ENCODE measurements around the gene SPTBN2.

The SPTBN2 gene

GRCh38 chr11:66701432-66702240 is 27.4 kb downstream of the SPTBN2 start:
- no peak for DNase-seq (ENCODE audit: low spot score)

- no peak for DNase-seq (ENCODE audit: low spot score)
Measured at GRCh38 chr11:66700742-66701141, 28.3 kb downstream of the SPTBN2 start.

- DNase-seq (ENCODE audit: low spot score): no peak
Measured at GRCh38 chr11:66700337-66700736, 28.7 kb downstream of the SPTBN2 start.

DNA sequence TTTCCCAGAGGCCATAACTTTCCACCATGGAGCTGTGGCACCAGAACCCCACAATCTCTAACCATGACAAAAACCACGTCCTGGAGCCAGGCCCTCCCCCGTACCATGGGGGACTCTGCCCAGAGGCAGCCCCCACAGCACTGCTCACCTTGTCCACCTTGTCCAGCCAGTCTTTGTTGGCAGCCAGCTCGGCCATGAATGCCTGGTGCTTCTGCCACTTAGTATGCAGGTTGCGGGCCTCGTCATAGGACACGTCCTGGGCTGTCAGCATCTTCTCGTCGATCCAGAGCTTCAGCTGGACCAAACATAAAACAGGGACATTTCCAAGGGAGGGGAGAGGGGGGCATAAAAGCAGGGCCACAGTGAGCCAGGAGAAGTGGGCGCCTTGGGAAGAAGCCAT is 30.5 kb downstream of the SPTBN2 start:
- no peak for DNase-seq (ENCODE audit: low spot score)

GRCh38 chr11:66697988-66698387 is 31.0 kb downstream of the SPTBN2 start:
- no peak for DNase-seq (ENCODE audit: low spot score)

DNA sequence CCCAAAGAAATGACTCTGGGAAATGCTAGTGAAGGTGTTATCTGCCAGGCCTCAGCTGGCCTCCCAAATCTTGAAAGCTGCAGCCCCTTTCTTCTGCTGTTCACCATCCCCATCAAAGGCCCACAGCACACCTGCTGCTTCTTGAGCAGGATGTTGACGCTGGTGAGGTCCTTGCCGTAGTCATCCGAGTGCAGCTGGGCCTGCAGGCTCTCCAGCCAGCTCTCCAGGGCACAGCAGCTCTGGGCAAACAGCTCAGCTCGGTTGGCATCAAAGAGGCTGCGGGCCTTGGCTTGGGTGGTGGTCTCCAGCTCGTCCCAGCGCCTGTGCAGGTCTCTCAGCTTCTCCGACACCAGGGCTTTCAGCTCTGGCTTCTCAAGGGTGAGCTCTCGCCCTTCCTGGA is 32.9 kb downstream of the SPTBN2 start:
- DNase-seq (ENCODE audit: low spot score): no peak

- peak; percentile 80 for DNase-seq (ENCODE audit: low spot score)
Measured at GRCh38 chr11:66694732-66695207, 34.2 kb downstream of the SPTBN2 start.

DNA sequence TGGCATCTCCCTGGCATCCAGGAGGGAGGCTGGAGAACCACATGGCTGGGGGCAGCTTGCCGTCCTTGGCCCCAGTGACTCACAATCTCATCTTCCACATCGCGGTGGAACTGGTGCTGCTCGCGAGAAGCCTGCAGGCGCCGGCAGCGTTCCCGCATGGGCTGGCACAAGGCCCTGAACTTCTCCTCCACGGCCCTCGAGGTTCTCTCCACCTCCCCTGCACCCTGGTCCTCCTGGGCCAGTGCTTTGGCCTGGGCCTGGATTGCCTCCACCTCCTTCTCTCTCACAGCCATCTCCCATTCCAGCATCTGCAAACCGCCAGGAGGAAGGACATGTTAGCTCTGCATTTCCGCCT is 35.0 kb downstream of the SPTBN2 start:
- no peak for DNase-seq (ENCODE audit: low spot score)

DNA sequence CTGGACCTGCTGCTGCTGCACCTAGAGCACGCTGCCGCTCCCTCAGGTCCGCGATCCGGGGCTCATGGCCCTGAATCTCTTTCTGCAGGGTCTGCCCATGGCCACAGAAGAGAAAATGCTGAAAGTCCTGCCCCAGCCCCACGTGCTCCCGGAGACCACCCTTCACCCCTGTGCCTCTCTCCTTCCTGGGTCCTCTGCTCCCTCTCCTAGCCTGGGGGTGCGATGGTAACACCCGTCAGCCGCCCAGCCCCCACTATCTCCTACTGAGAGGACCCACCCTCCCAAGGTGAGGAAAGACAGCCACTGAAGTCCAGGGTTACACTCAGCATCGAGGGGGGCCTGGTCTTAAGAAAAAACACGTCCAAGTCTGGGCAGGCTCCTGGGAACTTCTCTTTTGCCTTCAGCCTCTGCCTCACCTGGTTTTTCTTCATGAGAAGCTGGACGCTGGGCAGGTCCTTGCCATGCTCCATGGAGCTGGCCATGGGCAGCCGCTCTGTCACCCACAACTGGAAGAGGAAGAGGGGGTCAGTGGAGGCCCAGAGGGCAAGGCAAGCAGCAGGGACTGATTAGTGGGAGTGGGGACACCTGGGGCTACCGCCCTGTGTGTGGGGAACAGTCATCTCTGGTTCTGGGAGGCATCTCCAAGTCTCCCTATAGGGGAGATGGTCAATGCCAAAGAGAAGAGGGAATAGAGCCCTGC is 35.5 kb downstream of the SPTBN2 start:
- DNase-seq (ENCODE audit: low spot score): no peak

- DNase-seq (ENCODE audit: low spot score): no peak
Measured at GRCh38 chr11:66692871-66693331, 36.1 kb downstream of the SPTBN2 start.

DNA sequence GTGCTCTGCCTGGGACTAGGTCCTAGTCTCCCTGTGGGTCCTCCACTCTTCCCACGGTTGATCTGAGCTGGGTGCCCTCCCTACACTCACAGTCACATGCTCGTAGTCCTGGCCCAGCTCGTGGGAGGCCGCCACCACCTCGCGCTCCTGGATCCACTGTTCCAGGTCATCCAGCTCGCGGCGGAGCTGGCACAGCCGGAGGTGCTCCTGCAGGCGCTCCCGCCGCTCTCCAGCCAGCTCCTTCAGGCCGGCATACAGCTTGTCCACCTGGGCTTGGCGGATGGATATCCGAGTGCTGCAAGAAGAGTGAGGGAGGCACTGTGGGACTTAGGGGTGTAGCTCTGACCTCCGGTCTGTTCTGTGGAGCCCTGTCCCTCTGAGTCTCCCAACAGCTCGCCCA is 36.6 kb downstream of the SPTBN2 start:
- DNase-seq (ENCODE audit: low spot score): no peak

DNA sequence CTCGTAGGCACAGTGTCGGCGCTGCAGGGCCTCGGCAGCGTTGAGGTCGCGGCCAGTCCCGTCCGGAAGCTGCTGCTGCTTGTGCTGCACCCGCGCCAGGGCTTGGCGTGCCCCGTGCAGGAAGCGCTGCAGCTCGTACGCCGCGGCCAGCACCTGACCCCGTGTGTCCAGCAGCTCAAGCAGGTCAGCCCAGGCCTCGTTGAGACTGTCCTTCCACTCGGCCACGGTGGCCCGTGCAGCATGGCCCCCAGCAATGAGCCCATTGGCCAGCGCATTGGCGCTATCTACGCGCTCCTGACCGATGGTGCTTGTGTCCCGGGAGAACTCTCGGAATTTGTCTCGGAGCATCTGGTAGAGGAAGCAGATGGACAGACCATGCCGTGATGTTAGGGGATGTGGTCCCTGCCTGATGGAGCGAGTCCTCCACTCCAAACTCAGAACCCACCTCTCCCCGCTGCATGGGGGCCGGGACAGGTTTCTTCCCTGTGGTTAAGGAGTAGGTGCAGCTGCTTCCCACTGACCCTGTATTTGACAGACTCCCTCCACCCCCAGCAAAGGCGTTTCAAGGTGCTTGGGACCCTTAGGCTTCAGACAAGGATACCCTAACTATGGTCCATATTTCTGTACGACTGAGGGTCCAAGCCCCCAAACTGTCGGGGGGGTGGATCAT is 37.6 kb downstream of the SPTBN2 start:
- no peak for DNase-seq (ENCODE audit: low spot score)

- DNase-seq (ENCODE audit: low spot score): no peak
Measured at GRCh38 chr11:66689661-66690590, 39.1 kb downstream of the SPTBN2 start.

- DNase-seq (ENCODE audit: low spot score): no peak
Measured at GRCh38 chr11:66688561-66689534, 40.2 kb downstream of the SPTBN2 start.

GRCh38 chr11:66687831-66688281 is 41.2 kb downstream of the SPTBN2 start:
- no peak for DNase-seq (ENCODE audit: low spot score)

DNA sequence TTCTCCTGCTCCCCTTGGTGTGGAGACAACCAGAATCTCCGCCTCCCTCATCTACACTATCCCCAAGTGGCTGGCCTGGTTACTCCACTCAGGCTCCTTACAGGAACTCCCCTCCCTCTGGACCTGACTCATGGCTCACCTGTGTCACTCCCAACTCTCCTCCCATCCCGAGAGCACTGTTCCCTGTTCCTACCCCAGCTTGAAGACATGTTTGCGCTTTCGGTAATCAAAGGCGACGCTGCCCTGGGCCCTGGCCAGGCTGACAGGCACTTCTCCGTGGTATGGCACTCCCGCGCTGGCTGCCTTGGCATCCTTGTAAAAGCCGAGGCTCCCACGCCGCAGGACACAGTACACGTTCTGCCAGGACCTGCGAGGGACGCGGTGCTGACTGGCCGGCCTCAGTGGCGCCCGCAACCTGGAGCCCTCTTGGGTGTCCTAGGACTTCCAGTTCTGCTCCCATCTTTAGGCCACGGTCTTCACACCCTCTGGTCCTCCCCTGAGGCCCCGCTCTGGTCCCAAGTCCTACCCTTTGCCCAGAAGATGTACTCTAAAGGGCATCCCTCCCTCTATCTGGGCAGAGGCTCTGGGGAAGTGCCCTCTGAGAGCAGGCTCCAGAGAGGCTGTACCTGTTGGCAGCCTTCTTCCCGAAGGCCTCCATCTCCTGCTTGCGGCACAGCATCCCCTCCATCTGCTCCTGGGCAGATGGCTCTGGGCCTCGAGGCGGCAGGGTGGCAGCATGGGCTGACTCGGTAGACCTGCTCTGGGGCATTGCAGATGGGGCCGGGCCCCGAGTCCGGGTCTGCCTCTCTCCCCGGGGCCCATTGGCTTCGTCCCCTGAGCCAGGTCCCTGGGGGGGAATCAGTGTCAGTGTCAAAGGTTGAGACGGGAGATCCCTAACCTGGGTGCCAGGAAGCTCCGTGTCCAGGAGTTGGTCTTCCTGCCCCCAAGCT is 41.9 kb downstream of the SPTBN2 start:
- DNase-seq (ENCODE audit: low spot score): no peak

- DNase-seq (ENCODE audit: low spot score): no peak
Measured at GRCh38 chr11:66686100-66686785, 42.8 kb downstream of the SPTBN2 start.

DNA sequence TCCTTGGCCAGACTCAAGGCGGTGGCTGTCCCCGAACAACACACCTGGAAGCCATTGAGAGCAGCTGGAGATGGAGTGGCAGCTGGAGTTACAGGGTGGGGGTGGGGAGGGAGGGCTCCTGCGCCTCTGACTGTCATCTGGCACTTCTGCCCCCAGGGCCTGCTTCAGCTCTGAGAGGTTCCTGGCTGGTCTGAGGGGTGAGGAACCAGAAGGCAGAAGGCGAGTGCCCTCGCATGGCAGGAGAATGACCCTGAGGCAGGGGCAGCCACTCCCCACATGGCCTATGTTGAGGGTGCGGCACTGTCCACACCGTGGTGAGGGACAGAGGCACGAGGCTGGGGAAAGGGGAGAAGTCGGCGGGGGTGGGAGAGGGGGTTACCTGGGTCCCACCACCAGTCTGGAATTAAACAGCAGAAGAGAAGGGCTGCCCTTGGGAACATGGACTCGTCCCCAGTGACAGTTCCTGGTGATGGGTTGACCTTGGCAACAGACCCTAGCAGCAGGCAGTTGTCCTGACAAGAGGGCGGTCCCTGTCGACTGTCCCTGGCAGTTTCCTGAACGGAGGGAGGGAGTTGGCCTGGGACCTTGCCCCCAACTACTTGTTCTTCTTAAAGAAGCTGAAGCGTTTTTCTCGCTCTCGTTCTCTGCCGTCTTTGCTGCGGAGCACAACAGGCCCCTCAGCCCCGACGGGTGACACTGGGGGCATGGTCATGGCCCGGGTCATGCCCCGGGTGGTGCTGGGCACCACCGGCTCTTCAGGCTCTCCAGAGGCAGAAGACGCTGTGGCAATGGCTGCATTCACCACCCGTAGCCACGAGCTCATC is 43.5 kb downstream of the SPTBN2 start:
- no peak for DNase-seq (ENCODE audit: low spot score)

Data from CD4-positive, alpha-beta T cell treated with Interleukin-6 at 100 ng/mL for 8 hours (primary cell).